SK-N-MC (cell line): ENCODE results near the gene ANGPTL8.

ENCODE experiments used
- DNase-seq: peaks from one replicate; pipeline ENCODE4 v3.0.0-alpha.2; 2011; ENCODE audit warnings: low read depth, low spot score
- H3K27ac ChIP-seq: fragments of 200-600 bp; sonication (generic); 2 replicates; pipeline ENCODE4 v1.5.1; 2016; ENCODE audit warnings: mixed run types
- H3K36me3 ChIP-seq: fragments of 200-600 bp; sonication (generic); 2 replicates; pipeline ENCODE4 v1.6.1; 2017; ENCODE audit warnings: antibody characterized with exemption, low read length, mixed read lengths; ENCODE audit not compliant: insufficient read depth
- H3K4me3 ChIP-seq: fragments of 200-600 bp; sonication (generic); 2 replicates; pipeline ENCODE4 v1.5.1; 2016
- H3K9ac ChIP-seq: fragments of 200-600 bp; sonication (generic); 2 replicates; pipeline ENCODE4 v1.8.0; 2017; ENCODE audit warnings: mixed run types, mixed read lengths; ENCODE audit not compliant: insufficient read length
- H3K9me3 ChIP-seq: fragments of 200-600 bp; sonication (generic); 2 replicates; pipeline ENCODE4 v1.6.1; 2017; ENCODE audit warnings: low read depth, mild to moderate bottlenecking, antibody characterized with exemption, low read length, moderate library complexity, mixed read lengths
- EZH2 ChIP-seq: fragments of 200-600 bp; sonication (generic); IDR thresholded peaks from one replicate; pipeline ENCODE4 v1.6.1; 2017; ENCODE audit warnings: antibody characterized with exemption
- FOXP2 ChIP-seq: optimal IDR thresholded peaks from 2 replicates; pipeline ENCODE3; 2011; ENCODE audit warnings: mild to moderate bottlenecking, moderate library complexity; ENCODE audit not compliant: insufficient read depth; ENCODE audit errors: extremely low read length, control extremely low read depth
- POLR2AphosphoS5 ChIP-seq: IDR thresholded peaks from 2 replicates; pipeline ENCODE4 v1.6.1; 2012; ENCODE audit warnings: mild to moderate bottlenecking, low read depth, low read length, borderline replicate concordance

Gene ANGPTL8

DNA sequence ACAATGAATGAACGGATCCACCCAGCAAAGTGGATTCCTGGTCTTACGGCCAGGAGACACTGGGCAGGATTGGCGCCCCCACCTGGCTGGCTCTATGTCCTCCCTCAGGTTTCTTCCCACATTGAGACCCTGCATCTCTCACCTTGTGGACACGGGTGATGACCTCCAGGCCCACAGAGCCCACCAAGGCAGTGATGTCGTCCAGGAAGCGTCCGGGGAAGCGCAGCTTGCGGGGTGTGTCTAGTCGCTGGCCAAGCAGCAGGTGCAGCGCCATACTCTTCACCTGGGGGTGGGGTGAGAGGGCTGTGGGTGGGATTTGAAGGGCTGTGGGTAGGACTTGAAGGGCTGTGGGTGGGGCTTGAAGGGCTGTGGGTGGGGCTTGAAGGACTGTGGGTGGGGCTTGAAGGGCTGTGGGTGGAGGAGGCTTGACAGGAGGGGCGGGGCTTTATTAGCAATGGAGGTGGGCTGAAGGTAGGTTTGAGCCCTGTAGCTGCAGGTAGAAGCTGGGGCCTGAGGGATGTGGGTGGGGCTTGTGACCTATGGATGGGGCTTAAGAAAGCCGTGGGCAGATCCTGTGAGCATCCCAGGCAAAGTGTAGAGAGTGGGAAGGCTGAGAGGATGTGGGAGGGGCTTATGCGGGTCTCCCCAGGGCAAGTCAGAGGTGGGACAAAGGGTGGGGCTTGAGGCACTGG lies 12.1 kb upstream of the ANGPTL8 start:
- H3K4me3 ChIP-seq = no peak overlapping the region
- no peaks in the 10 kb centered on the region for H3K9me3 ChIP-seq
- no peak overlapping the region for H3K27ac ChIP-seq
- TF ChIP-seq POLR2AphosphoS5 (no peak), FOXP2 (no peak), EZH2 (no peak)
- H3K9ac ChIP-seq = no peak overlapping the region
- no peak for DNase-seq
- no peaks in the 10 kb centered on the region for H3K36me3 ChIP-seq

GRCh38 chr19:11230621-11231386 lies 8.6 kb upstream of the ANGPTL8 start:
- Histone ChIP-seq H3K36me3 (no peaks in the 10 kb centered on the region), H3K9ac (no peak overlapping the region)
- TF ChIP-seq FOXP2 (no peak), EZH2 (no peak), POLR2AphosphoS5 (no peak)

GRCh38 chr19:11232555-11232954 lies 6.9 kb upstream of the ANGPTL8 start:
- TF ChIP-seq FOXP2 = no peak
- Histone ChIP-seq H3K9me3 (no peaks in the 10 kb centered on the region), H3K27ac (no peak overlapping the region), H3K36me3 (no peaks in the 10 kb centered on the region), H3K9ac (no peak overlapping the region), H3K4me3 (no peak overlapping the region)
- no peak for DNase-seq

More at GRCh38 chr19:11230621-11231386, 8.6 kb upstream of the ANGPTL8 start:
- Histone ChIP-seq H3K4me3 (no peak overlapping the region), H3K27ac (no peak overlapping the region), H3K9me3 (no peaks in the 10 kb centered on the region)
- DNase-seq = no peak

- Histone ChIP-seq H3K27ac (no peak overlapping the region), H3K9ac (no peak overlapping the region), H3K4me3 (no peak overlapping the region), H3K36me3 (no peaks in the 10 kb centered on the region), H3K9me3 (no peaks in the 10 kb centered on the region)
- no peak for DNase-seq
- TF ChIP-seq FOXP2 = no peak
- no peak for TF ChIP-seq POLR2AphosphoS5
- no peak for TF ChIP-seq EZH2
These were observed 6.3 kb upstream of the ANGPTL8 start for GRCh38 chr19:11233073-11233472.

- no peak overlapping the region for H3K9ac ChIP-seq
- TF ChIP-seq EZH2 (no peak), FOXP2 (no peak), POLR2AphosphoS5 (no peak)
- H3K36me3 ChIP-seq = no peaks in the 10 kb centered on the region
- H3K9me3 ChIP-seq = no peaks in the 10 kb centered on the region
- no peak overlapping the region for H3K4me3 ChIP-seq
- H3K27ac ChIP-seq = no peak overlapping the region
- DNase-seq = no peak
These were observed 4.8 kb upstream of the ANGPTL8 start for GRCh38 chr19:11234486-11235075.

- no peak for DNase-seq
- H3K4me3 ChIP-seq = no peak overlapping the region
- TF ChIP-seq EZH2 (no peak), POLR2AphosphoS5 (no peak), FOXP2 (no peak)
- no peaks in the 10 kb centered on the region for H3K36me3 ChIP-seq
- no peak overlapping the region for H3K9ac ChIP-seq
- H3K27ac ChIP-seq = no peak overlapping the region
- no peaks in the 10 kb centered on the region for H3K9me3 ChIP-seq
These were observed 2.8 kb upstream of the ANGPTL8 start for GRCh38 chr19:11236324-11237301.

DNA sequence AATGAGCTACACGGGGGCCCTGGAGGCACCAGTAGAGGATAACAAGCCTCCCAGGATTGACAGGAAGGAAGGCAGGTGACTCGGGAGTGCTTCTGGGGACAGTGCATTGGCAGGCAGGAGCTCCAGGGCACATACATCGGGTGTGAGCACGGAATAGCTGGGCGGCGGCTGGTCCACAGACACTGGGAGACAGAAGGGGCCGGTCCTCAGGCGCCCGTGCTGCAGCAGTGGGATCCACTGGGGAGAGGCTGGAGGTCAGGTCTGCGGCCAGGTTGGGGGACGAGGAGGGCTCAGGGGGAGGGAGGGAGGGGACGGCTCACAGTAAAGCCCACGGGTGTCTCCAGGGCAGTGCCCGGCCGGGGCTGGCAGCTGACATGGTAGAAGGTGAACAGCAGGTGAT lies 2.1 kb upstream of the ANGPTL8 start:
- no peaks in the 10 kb centered on the region for H3K9me3 ChIP-seq
- no peak overlapping the region for H3K9ac ChIP-seq
- H3K36me3 ChIP-seq = no peaks in the 10 kb centered on the region
- no peak overlapping the region for H3K27ac ChIP-seq
- TF ChIP-seq FOXP2 = no peak
- TF ChIP-seq POLR2AphosphoS5 = no peak
- TF ChIP-seq EZH2 = no peak
- no peak for DNase-seq
- no peak overlapping the region for H3K4me3 ChIP-seq

DNA sequence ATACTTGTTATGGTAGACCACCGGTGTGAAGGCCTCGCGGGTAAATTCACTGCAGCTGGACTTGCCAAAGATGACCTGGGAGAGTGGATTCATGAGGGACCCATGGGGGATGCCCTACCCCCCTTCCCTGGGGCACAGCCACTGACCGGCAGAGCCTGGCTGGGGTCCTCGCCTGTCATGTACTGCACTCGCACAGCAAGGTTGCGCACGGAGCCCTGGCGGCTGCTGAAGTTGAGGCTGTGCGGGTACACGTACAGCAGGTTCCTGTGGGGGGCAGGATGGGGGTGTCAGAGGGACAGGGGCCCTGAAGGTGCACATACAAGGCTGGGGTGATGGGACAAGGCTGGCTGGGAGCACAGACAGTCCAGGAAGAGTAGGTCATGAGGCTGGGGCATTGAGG lies 1.4 kb upstream of the ANGPTL8 start:
- DNase-seq = no peak
- no peak for TF ChIP-seq EZH2
- no peak for TF ChIP-seq POLR2AphosphoS5
- TF ChIP-seq FOXP2 = no peak
- H3K4me3 ChIP-seq = no peak overlapping the region
- no peak overlapping the region for H3K27ac ChIP-seq
- no peaks in the 10 kb centered on the region for H3K9me3 ChIP-seq
- H3K36me3 ChIP-seq = no peaks in the 10 kb centered on the region
- no peak overlapping the region for H3K9ac ChIP-seq
